Measurements from ENCODE around the gene HSD11B1L. TPM values are rescaled to one million over a fixed set of nuclear protein-coding genes. Genes with fewer than 3 reads are reported as not detected.
"Not testable (repeated sequence)": the region's sequence is repeated elsewhere in the genome, so short reads cannot be mapped to it uniquely, and the experiment has no call there.

Gene HSD11B1L
- polyA plus RNA-seq, 1 donor from 2014 or later, result 2.1 TPM

- Mint-ChIP-seq H3K4me3 (no peak overlapping the region), H3K9me3 (no peaks in the 10 kb centered on the region), H3K27ac (peak overlapping the region in 2 of 3 donors; percentile 78 to 82)
Observed at GRCh38 chr19:5696196-5697021, 15.6 kb downstream of the HSD11B1L start.

GRCh38 chr19:5697022-5697889, 16.4 kb downstream of the HSD11B1L start:
- Mint-ChIP-seq H3K27me3 (no peaks in the 10 kb centered on the region), H3K36me3 (peaks cover 3% of the 10 kb centered on the region), H3K4me3 (peak overlapping the region in 1 of 4 donors; percentile 32), H3K27ac (peak overlapping the region in 2 of 3 donors; percentile 78 to 82), H3K4me1 (peaks cover 5 to 7% (median 7%) of the 10 kb centered on the region in 3 donors), H3K9me3 (no peaks in the 10 kb centered on the region)

More at GRCh38 chr19:5696196-5697021, 15.6 kb downstream of the HSD11B1L start:
- no peaks in the 10 kb centered on the region for H3K27me3 Mint-ChIP-seq
- peaks cover 7 to 10% (median 8%) of the 10 kb centered on the region in 3 donors for H3K4me1 Mint-ChIP-seq
- peaks cover 3% of the 10 kb centered on the region for H3K36me3 Mint-ChIP-seq

- Mint-ChIP-seq H3K4me1 (peaks cover 3 to 5% (median 3%) of the 10 kb centered on the region in 3 donors), H3K27ac (no peak overlapping the region), H3K4me3 (no peak overlapping the region), H3K36me3 (peaks cover 3% of the 10 kb centered on the region), H3K27me3 (no peaks in the 10 kb centered on the region), H3K9me3 (no peaks in the 10 kb centered on the region)
Observed at GRCh38 chr19:5697890-5698634, 17.2 kb downstream of the HSD11B1L start.

GRCh38 chr19:5698635-5699422, 18.0 kb downstream of the HSD11B1L start:
- no peaks in the 10 kb centered on the region for H3K27me3 Mint-ChIP-seq
- peak overlapping the region in 2 of 3 donors; percentile 46 to 95 for H3K27ac Mint-ChIP-seq
- peaks cover 3 to 5% (median 3%) of the 10 kb centered on the region in 3 donors for H3K4me1 Mint-ChIP-seq
- no peaks in the 10 kb centered on the region for H3K9me3 Mint-ChIP-seq
- H3K36me3 Mint-ChIP-seq, result peaks cover 6% of the 10 kb centered on the region
- H3K4me3 Mint-ChIP-seq, result peak overlapping the region in 1 of 4 donors; percentile 80

- Mint-ChIP-seq H3K36me3 (peaks cover 7% of the 10 kb centered on the region), H3K27ac (peak overlapping the region in 2 of 3 donors; percentile 57 to 78), H3K4me1 (peaks cover 3 to 5% (median 3%) of the 10 kb centered on the region in 3 donors), H3K4me3 (no peak overlapping the region), H3K27me3 (no peaks in the 10 kb centered on the region), H3K9me3 (no peaks in the 10 kb centered on the region)
Observed at GRCh38 chr19:5700455-5701092, 19.7 kb downstream of the HSD11B1L start.

GRCh38 chr19:5702053-5702410, 21.2 kb downstream of the HSD11B1L start:
- peaks cover 11% of the 10 kb centered on the region for H3K36me3 Mint-ChIP-seq
- H3K9me3 Mint-ChIP-seq, H3K4me3 Mint-ChIP-seq, H3K4me1 Mint-ChIP-seq, H3K27me3 Mint-ChIP-seq, H3K27ac Mint-ChIP-seq: not testable (repeated sequence)

GRCh38 chr19:5703819-5704818, 23.3 kb downstream of the HSD11B1L start:
- Mint-ChIP-seq H3K4me3 (no peak overlapping the region), H3K27me3 (no peaks in the 10 kb centered on the region), H3K36me3 (peaks cover 10% of the 10 kb centered on the region), H3K4me1 (peaks cover 0 to under 1% (median 0%) of the 10 kb centered on the region in 3 donors), H3K27ac (peak overlapping the region in 1 of 3 donors; percentile 60), H3K9me3 (no peaks in the 10 kb centered on the region)

GRCh38 chr19:5705552-5705951, 24.7 kb downstream of the HSD11B1L start:
- Mint-ChIP-seq H3K4me1 (no peaks in the 10 kb centered on the region), H3K27ac (no peak overlapping the region), H3K4me3 (no peak overlapping the region), H3K9me3 (no peaks in the 10 kb centered on the region), H3K27me3 (no peaks in the 10 kb centered on the region), H3K36me3 (peaks cover 9% of the 10 kb centered on the region)

- Mint-ChIP-seq H3K4me1 (no peaks in the 10 kb centered on the region), H3K4me3 (no peak overlapping the region), H3K27me3 (no peaks in the 10 kb centered on the region), H3K36me3 (peaks cover 8% of the 10 kb centered on the region), H3K9me3 (no peaks in the 10 kb centered on the region), H3K27ac (peak overlapping the region in 2 of 3 donors; percentile 39 to 78)
Observed at GRCh38 chr19:5706876-5707573, 26.2 kb downstream of the HSD11B1L start.

GRCh38 chr19:5707576-5708575, 27.0 kb downstream of the HSD11B1L start:
- peaks cover 8% of the 10 kb centered on the region for H3K36me3 Mint-ChIP-seq
- H3K9me3 Mint-ChIP-seq, result no peaks in the 10 kb centered on the region
- peak overlapping the region in 1 of 3 donors; percentile 78 for H3K27ac Mint-ChIP-seq
- no peak overlapping the region for H3K4me3 Mint-ChIP-seq
- H3K4me1 Mint-ChIP-seq, result no peaks in the 10 kb centered on the region
- H3K27me3 Mint-ChIP-seq, result no peaks in the 10 kb centered on the region

- peaks cover 3% of the 10 kb centered on the region for H3K36me3 Mint-ChIP-seq
- no peak overlapping the region for H3K4me3 Mint-ChIP-seq
- H3K27me3 Mint-ChIP-seq, result no peaks in the 10 kb centered on the region
- H3K4me1 Mint-ChIP-seq, result no peaks in the 10 kb centered on the region
- H3K27ac Mint-ChIP-seq, result no peak overlapping the region
- no peaks in the 10 kb centered on the region for H3K9me3 Mint-ChIP-seq
Observed at GRCh38 chr19:5711025-5711424, 30.2 kb downstream of the HSD11B1L start.
